GM21515 (cell line): ENCODE data around the gene OLFML1.
A peak's percentile ranks its signal among the peaks of the same experiment; 100 is the strongest.

Experiments
- ATAC-seq: cut with Tn5 transposase; IDR thresholded peaks from one replicate; pipeline ENCODE4 v1.9.1; 2021; ENCODE audit not compliant: unreplicated experiment

OLFML1 gene

DNA sequence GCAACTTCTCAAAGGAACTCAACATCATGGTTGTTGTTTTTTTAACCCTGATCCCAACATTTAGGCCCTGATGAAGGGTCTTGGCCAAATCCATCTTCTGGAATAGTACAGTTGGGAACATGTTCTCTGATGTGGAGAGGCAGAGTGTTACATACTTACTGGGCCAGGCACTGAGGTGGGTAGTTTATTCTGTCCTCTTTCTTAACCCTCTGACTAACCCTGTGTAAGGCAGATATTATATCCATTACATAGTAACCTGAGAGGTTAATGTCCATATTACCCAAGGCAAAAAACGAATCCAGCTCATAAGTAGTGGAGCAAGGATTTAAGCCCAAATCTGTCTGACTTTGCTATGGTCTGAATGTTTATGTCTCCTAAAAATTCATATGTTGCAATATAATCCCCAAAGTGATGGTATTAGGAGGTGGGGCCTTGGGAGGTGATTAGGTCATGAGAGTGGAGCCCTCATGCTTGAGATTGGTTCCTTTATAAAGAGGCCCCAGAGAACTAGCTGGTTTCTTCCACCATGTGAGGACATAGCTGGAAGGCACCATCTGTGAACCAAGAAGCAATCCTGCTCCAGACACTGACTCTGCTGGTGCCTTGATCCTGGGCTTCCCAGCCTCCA is 44.8 kb downstream of the OLFML1 start:
- no peak for ATAC-seq

DNA sequence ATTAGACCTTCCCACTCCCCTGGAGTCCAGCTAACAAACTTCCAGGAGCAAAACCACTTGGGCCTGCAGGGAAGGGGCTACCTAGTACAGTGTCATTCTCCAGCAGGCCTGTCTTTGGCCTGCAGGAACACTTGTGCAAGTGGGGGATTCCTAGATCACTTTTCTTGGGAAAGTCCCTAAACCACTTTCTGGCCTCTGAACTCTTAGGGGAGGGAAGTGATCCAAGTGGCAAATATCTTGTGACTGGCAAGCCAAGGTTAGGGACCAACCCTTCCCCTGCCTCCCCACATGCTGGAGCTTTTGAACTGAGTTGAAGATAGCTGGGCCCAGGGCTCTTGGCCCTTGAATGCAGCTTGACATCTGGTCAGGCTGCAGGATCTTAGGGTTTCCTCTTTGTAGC is 45.7 kb downstream of the OLFML1 start:
- ATAC-seq = no peak

- ATAC-seq = no peak
Measured at GRCh38 chr11:7532405-7533145, 47.3 kb downstream of the OLFML1 start.

DNA sequence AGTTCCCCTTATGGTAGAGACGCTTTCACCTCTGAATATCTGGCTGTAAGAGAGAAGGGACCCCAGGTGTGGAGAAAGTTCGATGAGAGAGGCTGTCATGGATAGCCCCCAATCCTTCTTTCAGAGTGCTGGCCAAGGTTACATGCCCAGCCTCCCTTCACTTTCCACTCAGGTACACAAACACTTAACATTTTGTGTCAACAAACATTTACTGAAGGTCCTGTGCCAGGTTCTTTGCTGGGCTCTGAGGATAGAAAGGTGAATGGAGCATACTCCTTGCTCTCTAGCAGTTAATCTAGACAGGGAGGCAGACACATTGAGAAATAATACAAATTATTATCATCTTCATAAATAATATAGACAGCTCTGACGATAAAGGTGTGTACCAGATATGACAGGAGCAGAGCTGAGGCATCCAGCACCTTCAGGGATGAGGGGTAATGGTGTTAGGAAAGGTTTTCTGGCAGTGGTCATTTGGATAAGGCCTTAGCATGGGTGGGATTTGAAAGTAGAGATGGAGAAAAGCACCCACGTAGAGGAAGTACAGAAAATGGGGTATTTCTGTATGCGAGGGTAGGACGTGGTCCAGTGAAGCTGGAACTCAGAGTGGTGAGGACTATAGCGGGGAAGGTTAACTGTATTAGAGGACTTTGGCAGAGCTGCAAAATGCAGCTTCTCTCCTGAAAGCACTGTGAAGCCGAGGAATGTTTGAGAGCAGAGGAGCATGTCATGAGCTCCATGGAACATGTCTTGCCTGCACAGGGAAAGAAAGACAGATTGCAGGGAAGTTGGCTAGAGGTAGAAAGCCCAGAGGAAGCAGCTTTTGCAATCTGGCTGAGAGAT is 48.1 kb downstream of the OLFML1 start:
- peak; percentile 20 for ATAC-seq

- peak; percentile 59 for ATAC-seq
Measured at GRCh38 chr11:7534042-7534378, 48.7 kb downstream of the OLFML1 start.

- ATAC-seq = no peak
Measured at GRCh38 chr11:7536100-7536499, 50.8 kb downstream of the OLFML1 start.

DNA sequence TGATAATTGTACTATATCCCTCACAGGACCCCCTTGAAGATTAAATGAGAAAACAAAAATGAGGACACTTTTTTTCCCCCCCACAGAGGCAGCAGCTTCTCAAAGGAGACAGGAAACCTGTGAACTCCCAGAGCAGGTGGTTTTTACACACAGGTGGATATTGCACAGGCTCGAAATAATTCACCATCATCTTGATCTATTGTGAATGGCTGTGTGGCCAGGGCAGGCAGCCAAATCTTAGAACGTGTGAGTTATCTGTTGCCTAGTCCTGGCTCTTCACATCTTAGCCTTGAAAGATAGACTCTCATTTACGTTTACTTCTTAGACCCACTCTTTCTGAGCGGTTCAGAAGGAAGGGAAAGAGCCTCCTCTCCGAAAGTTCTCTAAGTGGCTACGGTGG is 52.0 kb downstream of the OLFML1 start:
- no peak for ATAC-seq

- ATAC-seq = no peak
Measured at GRCh38 chr11:7538031-7538430, 52.7 kb downstream of the OLFML1 start.

- no peak for ATAC-seq
Measured at GRCh38 chr11:7538466-7539454, 53.5 kb downstream of the OLFML1 start.

- no peak for ATAC-seq
Measured at GRCh38 chr11:7540830-7541555, 55.7 kb downstream of the OLFML1 start.

- ATAC-seq = no peak
Measured at GRCh38 chr11:7543302-7543701, 58.0 kb downstream of the OLFML1 start.

- no peak for ATAC-seq
Measured at GRCh38 chr11:7544021-7544420, 58.7 kb downstream of the OLFML1 start.

- ATAC-seq = no peak
Measured at GRCh38 chr11:7545611-7546010, 60.3 kb downstream of the OLFML1 start.

GRCh38 chr11:7546324-7546791 is 61.1 kb downstream of the OLFML1 start:
- no peak for ATAC-seq

DNA sequence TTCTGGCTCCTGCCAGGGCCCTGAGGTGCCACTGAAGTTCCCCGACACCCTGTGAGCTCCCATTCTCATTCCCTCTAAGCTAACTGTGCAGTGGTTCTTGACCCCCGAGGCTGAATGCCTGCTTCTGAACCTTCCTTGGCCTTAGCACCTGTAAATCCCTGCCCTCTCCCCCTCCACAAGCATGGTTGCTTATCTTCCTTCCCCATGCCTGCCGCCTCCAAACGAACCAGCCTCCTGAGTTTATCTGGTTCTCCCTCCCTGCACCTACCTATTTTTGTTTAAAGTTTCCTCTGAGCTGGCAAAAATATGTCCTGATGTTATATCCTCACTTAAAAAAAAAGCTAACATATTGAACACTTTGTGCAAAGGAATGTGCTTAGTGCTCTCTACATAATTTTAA is 62.4 kb downstream of the OLFML1 start:
- ATAC-seq = no peak

DNA sequence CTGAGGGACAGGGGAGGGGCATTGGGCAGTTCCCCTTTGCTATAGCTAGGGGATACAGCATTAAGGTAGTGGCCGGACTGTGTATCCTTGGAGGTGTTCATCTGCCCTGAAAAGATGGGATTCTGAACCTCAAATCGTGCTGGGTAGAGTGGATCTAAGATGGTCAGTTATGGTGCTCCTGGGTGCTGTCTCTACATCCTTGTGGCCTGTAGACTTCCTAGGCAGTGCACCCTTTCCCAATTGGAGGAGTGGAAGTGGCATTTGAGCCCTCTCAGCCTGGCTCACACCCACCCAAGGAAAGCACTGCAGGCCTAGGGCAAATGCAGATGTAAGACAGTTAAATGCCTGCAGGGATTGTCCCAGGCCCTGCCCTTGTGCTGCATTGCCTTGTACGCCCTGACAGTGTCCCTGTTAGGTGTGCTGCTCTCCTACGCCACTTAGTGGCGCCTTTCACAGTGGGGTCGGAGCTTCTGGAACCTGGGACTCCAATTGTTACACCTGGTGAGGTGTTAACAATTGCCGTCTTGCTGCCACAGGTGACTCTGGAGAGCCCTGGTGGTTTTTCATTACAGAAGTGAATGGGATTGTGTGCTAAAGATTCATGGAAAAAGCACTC is 63.5 kb downstream of the OLFML1 start:
- no peak for ATAC-seq

- ATAC-seq = no peak
Measured at GRCh38 chr11:7549681-7550080, 64.4 kb downstream of the OLFML1 start.

- no peak for ATAC-seq
Measured at GRCh38 chr11:7551571-7551970, 66.3 kb downstream of the OLFML1 start.

DNA sequence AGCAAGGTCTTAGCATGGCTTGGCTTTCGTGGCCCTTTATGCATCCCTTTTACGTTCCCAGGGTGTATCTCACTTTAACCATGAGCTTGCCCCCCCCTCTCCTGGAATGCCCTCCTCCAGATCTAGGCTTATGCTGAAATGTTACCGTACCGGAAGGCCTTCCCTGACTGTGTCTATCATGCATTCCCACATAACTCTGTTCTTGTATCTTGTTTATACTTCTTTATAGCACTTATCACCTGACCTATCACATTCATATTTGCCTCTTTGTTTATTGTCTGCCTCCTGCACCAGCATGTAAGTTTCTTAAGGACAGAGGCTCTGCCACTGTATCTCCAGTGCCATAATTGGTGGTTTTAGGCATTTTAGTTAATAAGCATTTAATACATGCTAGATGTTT is 67.4 kb downstream of the OLFML1 start:
- ATAC-seq = no peak
